HG02588 (cell line): ENCODE data around the gene FRMD5.
"Not testable (repeated sequence)": the region's sequence is repeated elsewhere in the genome, so short reads cannot be mapped to it uniquely, and the experiment has no call there.

Experiments used
- ATAC-seq: cut with Tn5 transposase; IDR thresholded peaks from one replicate; pipeline ENCODE4 v1.9.1; 2021; ENCODE audit warnings: mild to moderate bottlenecking, moderate library complexity; ENCODE audit not compliant: unreplicated experiment

FRMD5 gene

DNA sequence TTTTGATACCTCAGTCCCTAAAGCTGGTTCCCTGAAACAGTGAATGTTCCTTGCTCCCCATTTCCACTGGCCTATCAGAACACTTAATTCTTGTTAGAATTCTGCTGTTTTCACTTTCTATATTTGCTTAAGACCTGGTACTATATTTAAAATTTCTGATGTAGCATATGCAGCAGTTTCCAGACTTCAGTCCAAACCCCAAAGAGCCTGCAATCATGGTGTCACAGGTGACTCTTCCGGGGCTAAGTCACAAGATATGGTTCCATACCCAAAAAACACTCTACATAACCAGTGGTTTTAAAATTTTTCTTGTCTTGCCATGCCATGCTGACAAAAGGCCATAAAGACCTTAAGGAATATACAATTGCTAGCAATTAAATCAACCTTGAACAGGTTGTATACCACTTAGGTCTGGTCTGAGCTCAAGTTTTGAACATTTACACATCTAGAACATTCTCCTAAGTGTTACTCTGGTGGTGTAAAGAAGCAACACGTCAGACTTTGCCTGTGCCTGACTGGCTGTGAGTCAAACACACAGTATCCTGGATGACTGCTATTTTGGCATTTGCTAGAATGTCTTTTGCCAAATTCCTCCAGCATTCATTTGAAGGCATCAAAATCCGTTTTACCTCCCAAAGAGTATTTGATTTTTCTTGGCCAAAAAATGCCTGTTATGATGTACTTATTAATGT, 160.0 kb downstream of the FRMD5 start:
- ATAC-seq: no peak

DNA sequence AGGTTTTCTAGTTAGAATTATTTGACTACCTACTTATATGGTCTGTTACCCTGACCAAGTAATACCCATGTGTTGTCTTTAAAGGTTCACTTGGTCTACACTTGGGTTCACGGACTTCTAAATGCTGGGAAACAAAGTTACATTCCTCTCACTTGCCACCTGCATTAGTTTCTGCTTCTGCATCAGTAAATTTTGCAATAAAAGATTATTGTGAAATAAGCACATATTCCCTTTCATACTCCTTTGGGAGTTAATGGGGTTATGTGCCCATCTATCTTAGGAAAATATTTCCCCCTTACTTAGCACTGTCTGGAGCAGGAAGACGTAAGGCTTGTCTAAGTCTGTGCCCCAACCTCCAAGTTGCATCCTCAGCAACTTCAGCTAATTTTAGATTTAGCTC, 160.7 kb downstream of the FRMD5 start:
- no peak for ATAC-seq

DNA sequence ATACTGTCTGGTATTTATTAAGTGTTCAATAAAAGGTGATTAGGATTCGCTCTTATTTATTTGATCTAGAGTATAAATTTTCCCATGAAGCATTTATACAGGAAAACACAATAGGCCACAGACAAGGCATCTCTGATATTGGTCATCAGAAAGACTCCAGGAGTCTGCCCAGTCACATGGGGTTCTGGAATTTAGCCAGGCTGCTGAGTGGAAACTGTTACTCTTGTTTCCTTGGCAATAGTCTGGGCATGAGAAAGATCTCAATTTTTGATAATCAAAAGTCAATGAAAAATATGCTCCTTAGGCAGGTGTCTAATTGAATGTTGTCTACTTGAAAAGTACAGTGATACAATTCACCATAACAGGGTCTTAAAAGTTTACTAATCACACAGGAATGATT, 161.2 kb downstream of the FRMD5 start:
- ATAC-seq: no peak

DNA sequence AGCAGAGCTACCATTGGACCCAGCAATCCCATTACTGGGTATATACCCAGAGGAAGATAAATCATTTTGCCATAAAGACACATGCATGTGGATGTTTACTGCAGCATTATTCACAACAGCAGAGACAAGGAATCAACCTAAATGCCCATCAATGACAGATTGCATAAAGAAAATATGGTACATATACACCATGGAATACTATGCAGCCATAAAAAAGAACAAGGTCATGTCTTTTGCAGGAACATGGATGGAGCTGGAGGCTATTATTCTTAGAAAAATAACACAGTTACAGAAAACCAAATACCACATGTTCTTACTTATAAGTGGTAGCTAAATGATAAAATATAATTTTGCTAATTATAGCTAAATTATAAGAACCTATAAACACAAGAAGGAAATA, 162.3 kb downstream of the FRMD5 start:
- ATAC-seq: not testable (repeated sequence)

DNA sequence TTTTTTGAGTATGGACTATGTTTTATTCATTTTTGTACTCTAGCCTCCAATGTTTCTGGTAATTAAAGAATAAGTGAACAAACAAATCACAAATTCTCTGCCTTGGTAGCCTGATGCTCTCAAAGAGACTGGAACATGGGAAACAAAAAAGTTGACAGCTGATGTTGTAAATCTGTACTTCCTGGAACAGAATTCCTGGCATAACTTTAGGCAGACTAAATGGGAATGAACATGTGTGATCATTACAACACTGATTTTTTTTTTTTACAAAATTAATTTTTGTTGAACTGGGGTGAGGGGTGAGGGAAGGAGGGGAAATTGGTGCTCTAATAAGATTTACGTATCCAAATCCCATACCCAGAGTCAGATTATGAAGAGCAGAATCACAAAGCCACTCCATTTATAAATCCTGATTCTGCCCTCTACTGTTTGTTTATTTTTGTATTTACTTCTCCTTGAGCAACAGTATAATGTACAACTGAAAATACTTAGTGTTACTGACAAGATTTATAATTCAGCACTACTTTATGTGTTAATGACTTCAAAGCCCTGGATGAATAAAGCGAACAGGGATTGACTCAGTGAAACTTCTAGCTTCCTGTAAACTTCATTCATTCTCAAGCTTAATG, 165.0 kb downstream of the FRMD5 start:
- ATAC-seq: no peak

DNA sequence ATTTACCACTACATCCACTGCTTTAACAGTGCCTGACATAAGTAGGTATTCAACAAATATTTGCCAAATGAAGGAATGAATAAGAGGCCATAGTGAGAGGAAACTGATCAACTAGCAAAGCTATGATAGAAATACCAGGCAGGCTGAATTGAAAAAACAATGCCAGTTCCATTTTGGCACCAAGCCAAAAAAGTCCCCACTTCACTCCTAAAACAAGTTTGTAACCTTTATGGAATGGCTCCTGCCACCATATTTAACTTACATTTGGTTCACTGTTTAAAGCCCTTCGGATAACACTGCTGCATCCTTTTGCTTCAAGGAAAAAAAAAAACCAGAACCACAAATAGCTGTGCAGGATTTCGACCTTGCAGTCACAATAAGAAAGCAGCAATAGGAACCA, 166.1 kb downstream of the FRMD5 start:
- ATAC-seq: no peak

DNA sequence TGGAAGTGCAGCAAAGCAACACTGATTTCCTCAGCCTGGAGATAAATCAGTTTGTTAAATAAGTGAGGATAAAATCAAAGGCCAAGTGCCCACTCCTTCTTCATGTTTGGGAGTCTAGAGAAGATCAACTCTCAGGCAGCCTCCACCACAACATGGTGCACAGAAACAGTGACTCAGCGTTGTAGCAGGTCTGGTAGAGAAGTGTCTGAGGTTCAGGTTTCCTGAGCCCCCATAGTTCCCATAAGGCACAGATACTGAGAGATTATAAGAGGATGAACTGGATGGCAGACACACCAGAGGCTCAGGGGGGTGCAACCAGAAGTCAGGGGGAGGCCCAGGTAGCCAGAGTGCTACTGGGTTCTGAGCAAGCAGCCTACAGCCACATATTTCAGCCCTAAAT, 166.7 kb downstream of the FRMD5 start:
- ATAC-seq: no peak

DNA sequence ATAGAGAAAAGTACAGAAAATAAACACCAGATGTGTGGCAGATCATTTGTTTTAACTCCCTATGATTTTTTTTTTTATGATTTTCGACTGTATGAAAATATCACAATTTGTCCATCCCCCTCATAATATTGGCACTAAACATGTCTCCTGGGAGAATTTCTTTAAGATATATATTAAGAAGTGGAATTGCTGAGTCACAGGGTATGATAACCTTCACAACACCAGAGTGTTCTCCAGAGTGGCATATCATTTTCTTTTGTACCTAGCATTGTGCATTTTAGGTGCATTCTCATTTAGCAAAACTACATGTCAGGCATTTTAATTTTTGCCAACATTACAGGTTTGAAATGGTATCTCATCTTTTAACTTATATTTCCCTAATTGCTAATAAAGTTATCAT, 170.9 kb downstream of the FRMD5 start:
- ATAC-seq: no peak

DNA sequence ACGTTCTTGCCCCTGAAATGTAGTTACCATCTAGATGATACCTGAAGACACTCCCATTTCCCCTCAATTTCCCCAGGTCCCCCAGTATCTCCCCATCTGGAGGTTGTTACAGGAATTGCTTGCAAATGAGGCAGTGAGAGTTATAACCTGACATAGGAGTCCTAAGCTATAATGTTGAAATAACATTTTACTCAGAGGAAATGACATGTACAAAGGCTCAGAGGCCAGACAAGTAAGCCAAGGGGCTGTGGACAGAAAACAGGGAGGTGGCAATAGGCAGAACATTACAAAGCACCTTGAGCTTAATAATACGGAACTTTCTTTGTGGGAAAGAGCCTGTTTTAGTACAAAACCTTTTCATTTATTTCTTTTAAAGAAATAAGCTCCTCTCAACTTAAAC, 171.9 kb downstream of the FRMD5 start:
- no peak for ATAC-seq

DNA sequence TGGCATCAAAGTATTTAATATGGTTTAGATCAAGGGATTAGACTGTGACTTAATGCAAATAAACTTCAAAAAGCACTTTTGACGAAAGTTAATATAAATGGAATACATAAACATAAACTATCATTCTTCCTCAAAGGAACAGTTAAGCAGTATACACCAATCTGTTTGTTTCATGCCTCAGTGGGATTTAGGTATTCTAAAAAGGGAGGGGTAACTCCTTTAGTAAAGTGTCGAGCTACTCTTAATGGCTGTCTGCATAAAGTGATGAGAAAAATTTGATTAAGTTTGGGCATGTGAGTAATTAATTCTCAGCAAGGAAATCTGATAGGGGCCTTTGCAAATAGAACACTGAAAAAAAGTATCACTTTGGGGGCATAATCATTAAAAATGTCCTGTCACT, 176.9 kb downstream of the FRMD5 start:
- no peak for ATAC-seq

DNA sequence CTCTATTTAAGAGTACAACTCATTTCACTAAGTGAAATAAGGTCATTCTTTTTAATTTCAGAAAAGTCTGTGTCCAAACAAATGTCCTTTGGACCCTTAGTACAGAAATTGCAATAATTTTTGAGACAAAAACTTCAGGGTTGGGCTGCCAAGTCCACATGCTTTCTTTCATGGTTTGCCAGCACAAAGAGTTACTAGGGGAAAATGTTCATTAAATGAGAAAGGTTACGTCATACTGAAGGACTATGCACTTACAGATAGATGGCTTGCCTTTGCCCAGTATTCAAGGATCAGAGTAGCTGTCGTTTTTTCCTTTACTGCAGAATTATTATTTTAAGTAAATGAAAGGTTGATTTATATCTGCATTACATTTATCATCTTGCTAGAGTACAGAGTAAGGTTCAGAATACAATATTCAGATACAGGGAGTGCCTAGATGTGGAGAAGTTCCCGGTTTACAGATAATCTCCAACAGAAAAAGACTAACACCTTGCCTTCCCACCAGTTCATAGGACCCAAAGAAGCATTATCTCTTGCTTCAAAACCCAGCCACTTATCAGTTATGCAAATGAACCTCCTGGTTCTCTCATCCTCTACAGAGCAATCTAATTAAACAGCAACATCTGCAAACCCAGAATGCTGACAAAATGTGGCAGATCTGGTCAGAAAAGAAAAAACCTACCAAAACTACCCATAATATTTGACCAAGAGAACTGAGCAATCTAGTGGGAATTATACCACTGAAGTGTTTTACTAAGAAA, 179.3 kb downstream of the FRMD5 start:
- no peak for ATAC-seq

DNA sequence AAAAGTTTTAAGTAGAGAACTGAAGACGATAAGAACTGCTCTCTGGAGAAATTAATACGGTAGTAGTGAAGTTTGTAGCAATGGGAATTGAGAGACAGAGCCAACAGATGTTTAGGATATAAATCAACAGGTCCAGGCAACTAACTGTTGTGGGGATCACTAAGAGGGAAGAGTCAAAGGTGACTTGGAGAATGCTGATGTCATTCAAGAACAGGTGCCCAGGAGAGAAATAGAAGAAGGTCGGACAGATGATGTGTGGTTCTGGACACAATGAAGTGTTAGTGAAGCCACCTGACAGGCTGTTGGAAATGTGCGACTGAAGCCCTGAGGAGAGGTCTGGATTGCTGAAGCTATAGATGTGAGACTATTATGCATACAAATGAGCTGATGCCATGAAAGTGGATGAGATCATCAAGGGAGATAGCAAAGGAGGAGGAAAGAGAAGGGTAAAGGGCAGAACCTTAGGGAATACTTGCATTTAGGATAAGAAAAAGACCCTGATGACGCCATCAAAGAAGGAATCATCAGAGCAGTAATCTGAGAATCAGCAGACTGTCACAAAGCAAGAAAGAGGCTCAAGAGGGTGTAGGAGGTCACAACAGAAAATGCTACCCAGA, 183.7 kb downstream of the FRMD5 start:
- no peak for ATAC-seq

DNA sequence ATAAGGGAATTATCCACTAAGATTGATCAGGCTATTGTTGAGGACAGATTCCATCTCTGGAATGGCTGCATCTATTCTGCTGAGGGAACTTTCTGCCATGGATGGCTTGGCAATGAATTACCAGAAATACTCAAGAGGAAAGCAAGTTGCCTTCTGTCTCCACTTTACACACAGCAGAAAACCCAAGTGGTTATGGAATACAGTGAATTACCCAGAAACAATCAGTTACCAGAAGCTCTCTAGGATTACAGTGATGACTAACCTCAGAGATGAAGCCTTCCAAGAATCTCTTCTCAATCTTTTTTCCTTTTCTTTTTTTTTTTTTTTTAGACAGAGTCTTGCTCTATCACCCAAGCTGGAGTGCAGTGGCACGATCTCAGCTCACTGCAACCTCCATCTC, 185.0 kb downstream of the FRMD5 start:
- no peak for ATAC-seq

DNA sequence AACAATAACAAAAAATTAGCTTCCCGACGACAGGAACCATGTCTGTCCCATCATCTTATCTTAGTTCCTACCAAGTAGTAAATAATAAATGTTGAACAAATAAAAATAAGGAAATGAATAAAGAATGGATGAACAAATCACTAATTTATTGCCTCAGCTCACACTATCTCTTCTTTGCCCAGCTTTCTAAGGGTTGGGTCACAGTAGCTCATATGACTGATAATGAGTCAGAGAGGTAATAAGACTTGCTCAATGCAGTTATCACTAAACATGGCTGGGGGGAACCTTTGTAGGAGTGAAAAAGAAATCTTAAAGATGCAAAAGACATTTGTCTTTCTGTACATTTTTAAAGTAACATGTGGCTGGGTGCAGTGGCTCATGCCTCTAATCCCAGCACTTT, 186.0 kb downstream of the FRMD5 start:
- ATAC-seq: no peak

DNA sequence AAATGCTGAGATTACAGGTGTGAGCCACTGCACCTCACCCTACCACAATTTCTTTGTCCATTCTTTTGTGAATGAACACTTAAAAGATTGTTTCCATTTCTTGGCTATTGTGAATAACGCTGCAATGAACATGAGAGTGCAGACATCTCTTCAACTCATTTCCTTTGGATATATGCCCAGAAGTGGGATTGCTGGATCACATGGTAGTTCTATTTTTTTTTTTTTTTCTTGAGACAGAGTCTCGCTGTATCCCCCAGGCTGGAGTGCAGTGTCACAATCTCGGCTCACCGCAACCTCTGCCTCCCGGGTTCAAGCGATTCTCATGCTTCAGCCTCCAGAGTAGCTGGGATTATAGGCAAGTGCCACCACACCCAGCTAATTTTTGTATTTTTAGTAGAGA, 194.8 kb downstream of the FRMD5 start:
- ATAC-seq: not testable (repeated sequence)

DNA sequence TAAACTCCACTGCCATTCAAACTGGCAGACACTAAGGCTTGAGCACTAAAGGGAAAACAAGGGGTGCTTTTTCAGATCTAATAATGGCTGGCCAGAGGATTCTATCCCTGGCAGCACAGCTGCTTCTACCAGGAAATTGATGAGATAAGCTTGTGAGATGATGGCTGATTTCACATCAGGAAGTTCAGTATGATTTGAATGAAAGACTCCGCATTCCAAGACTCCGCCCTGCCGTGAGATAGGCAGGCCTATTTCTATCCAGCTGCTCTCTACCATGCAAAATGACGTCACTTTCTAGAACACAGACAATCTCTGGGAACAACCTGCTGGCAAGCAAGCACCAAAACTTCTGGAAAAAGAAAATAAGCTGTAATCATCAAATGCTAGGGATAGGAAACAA, 196.5 kb downstream of the FRMD5 start:
- no peak for ATAC-seq

DNA sequence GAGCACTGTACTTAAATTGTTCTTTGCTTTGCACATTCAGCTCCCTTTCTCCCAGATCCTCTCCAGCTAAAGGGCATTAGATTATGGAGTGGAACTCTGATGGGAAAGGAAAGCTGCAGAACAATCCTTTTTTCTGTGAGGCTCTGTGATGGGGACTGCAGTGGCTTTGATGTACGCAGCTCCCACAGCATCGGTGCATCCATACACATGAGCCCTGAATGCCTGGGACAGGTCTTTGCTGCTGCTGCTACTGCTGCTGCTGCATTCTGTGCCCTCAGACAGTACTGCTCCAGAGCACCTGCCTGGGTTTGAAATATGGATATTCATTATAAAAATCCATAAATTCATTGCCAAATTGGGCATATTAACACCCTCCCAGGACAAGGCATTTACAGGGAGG, 203.9 kb downstream of the FRMD5 start:
- ATAC-seq: no peak

DNA sequence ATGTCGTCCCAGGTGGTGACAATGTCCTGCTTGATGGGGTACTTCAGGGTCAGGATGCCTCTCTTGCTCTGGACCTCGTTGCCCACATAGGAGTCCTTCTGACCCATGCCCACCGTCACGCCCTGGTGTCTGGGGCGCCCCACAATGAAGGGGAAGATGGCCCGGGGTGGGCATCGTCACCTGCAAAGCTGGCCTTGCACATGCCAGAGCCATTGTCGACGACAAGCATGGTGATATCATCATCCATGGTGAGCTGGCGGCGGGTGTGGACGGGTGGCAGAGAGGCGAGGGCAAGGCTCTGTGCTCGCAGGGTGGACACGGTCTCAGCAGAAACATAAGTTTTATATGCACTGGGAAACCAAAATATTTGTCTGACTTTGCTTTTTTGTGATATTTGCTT, 205.1 kb downstream of the FRMD5 start:
- no peak for ATAC-seq

DNA sequence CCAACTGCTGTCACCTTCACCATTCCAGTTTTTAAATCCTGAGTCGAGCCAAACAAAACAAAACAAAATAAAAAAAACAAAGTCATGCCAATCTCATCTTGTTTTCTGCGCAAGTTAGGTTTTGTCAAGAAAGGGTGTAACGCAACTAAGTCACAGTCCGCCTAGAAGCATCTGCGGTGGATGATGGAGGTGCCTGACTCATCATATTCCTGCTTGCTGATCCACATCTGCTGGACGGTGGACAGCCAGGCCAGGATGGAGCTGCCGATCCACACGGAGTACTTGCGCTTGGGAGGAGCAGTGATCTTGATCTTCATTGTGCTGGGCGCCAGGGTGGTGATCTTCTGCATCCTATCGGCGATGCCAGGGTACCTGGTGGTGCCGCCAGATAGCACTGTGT, 206.2 kb downstream of the FRMD5 start:
- ATAC-seq: no peak

DNA sequence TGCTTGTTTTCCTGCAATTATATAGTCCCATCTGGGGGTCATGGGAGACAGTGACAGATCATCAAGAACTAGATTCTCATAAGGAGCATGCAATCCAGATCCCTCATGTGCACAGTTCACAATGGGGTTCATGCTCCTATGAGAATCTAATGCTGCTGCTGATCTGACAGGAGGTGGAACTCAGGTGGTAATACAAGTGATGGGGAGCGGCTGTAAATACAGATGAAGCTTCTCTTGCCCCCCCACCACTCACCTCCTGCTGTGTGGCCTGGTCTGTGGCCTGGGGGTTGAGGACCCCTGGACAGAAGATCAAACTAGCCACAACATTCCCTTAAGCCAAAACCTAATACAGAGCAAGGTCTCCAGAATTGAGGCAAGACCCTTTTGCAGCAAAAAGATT, 207.1 kb downstream of the FRMD5 start:
- ATAC-seq: no peak

DNA sequence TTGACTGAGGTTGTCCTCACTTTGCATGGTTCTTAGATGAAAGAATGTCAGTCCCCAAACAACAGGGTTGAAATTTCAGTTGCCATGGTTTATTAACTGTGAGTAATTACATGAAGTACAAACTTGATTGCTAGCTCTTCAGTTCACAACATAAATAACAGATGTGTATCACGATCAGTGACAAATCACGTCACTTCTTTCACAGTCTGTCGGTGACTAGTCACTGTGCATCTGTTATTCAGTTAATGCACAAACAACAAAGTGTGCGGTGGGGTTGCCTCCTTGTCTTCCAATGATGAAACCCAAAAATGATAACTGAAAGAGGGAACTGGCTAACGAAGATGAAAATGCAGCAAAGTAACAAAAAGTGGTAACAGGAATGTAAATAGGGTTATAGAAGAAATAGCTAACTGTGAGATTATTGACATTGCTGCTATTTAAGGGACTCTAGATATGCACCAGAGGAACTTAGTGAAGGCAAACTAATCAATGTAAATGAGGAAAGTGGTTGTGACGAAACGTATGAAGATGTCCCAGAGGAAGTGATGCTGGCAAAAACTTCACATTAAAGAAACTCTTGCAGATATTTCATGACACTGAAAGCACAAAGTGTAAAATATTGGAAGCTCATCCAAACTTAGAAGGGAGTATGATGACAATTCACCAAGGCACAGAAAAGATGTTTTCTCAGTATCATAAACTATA, 208.9 kb downstream of the FRMD5 start:
- no peak for ATAC-seq
